ENCODE data around the gene NANOS3.
"Not testable (repeated sequence)": the region's sequence is repeated elsewhere in the genome, so short reads cannot be mapped to it uniquely, and the experiment has no call there.

Gene NANOS3

GRCh38 chr19:13847407-13848339 lies 29.3 kb upstream of the NANOS3 start:
- H3K4me3 ChIP-seq (ENCODE audit: low read length) = peak overlapping the region; percentile 78; the same call in 1 of the 2 replicates
- no peaks in the 10 kb centered on the region for H3K36me3 ChIP-seq (ENCODE audit: insufficient read depth, low read depth, low read length)
- H3K9me3 ChIP-seq (ENCODE audit: insufficient read depth, low read depth, low read length) = no peaks in the 10 kb centered on the region
- H3K27me3 ChIP-seq (ENCODE audit: insufficient read depth, low read length) = peaks cover 5% of the 10 kb centered on the region
- peak overlapping the region; percentile 96 for H3K9ac ChIP-seq (ENCODE audit: low read depth, low read length)
- H3K27ac ChIP-seq (ENCODE audit: low read length) = peak overlapping the region; percentile 97
- H3K4me1 ChIP-seq (ENCODE audit: insufficient read depth, low read length) = peaks cover 28% of the 10 kb centered on the region

GRCh38 chr19:13848340-13848677 lies 28.6 kb upstream of the NANOS3 start:
- H3K9me3 ChIP-seq (ENCODE audit: insufficient read depth, low read depth, low read length) = no peaks in the 10 kb centered on the region
- H3K9ac ChIP-seq (ENCODE audit: low read depth, low read length) = peak overlapping the region; percentile 96; the same call in 1 of the 2 replicates
- no peak overlapping the region for H3K27ac ChIP-seq (ENCODE audit: low read length)
- H3K4me1 ChIP-seq (ENCODE audit: insufficient read depth, low read length) = peaks cover 24% of the 10 kb centered on the region
- H3K4me3 ChIP-seq (ENCODE audit: low read length) = peak overlapping the region; percentile 78; the same call in 1 of the 2 replicates
- H3K27me3 ChIP-seq (ENCODE audit: insufficient read depth, low read length) = peaks cover 5% of the 10 kb centered on the region
- no peaks in the 10 kb centered on the region for H3K36me3 ChIP-seq (ENCODE audit: insufficient read depth, low read depth, low read length)

- Histone ChIP-seq H3K27ac (ENCODE audit: low read length) (no peak overlapping the region), H3K27me3 (ENCODE audit: insufficient read depth, low read length) (peaks cover 5% of the 10 kb centered on the region), H3K9ac (ENCODE audit: low read depth, low read length) (no peak overlapping the region), H3K4me3 (ENCODE audit: low read length) (no peak overlapping the region), H3K36me3 (ENCODE audit: insufficient read depth, low read depth, low read length) (no peaks in the 10 kb centered on the region), H3K4me1 (ENCODE audit: insufficient read depth, low read length) (peaks cover 16% of the 10 kb centered on the region), H3K9me3 (ENCODE audit: insufficient read depth, low read depth, low read length) (no peaks in the 10 kb centered on the region)
These were observed 27.9 kb upstream of the NANOS3 start for GRCh38 chr19:13848798-13849676.

- Histone ChIP-seq H3K27ac (ENCODE audit: low read length) (peak overlapping the region; percentile 25), H3K9me3 (ENCODE audit: insufficient read depth, low read depth, low read length) (no peaks in the 10 kb centered on the region), H3K27me3 (ENCODE audit: insufficient read depth, low read length) (peaks cover 5% of the 10 kb centered on the region), H3K36me3 (ENCODE audit: insufficient read depth, low read depth, low read length) (no peaks in the 10 kb centered on the region), H3K4me1 (ENCODE audit: insufficient read depth, low read length) (peaks cover 14% of the 10 kb centered on the region), H3K4me3 (ENCODE audit: low read length) (peak overlapping the region; percentile 49), H3K9ac (ENCODE audit: low read depth, low read length) (peak overlapping the region; percentile 48; the same call in 1 of the 2 replicates)
These were observed 26.7 kb upstream of the NANOS3 start for GRCh38 chr19:13849991-13850909.

- Histone ChIP-seq H3K9me3 (ENCODE audit: insufficient read depth, low read depth, low read length) (no peaks in the 10 kb centered on the region), H3K36me3 (ENCODE audit: insufficient read depth, low read depth, low read length) (no peaks in the 10 kb centered on the region), H3K4me3 (ENCODE audit: low read length) (peak overlapping the region; percentile 45), H3K4me1 (ENCODE audit: insufficient read depth, low read length) (peaks cover 14% of the 10 kb centered on the region), H3K27ac (ENCODE audit: low read length) (no peak overlapping the region), H3K9ac (ENCODE audit: low read depth, low read length) (peak overlapping the region; percentile 38; the same call in 1 of the 2 replicates), H3K27me3 (ENCODE audit: insufficient read depth, low read length) (peaks cover 5% of the 10 kb centered on the region)
These were observed 25.8 kb upstream of the NANOS3 start for GRCh38 chr19:13850910-13851733.

GRCh38 chr19:13851734-13852114 lies 25.2 kb upstream of the NANOS3 start:
- H3K9me3 ChIP-seq (ENCODE audit: insufficient read depth, low read depth, low read length); H3K27ac ChIP-seq (ENCODE audit: low read length); H3K27me3 ChIP-seq (ENCODE audit: insufficient read depth, low read length); H3K36me3 ChIP-seq (ENCODE audit: insufficient read depth, low read depth, low read length); H3K9ac ChIP-seq (ENCODE audit: low read depth, low read length); H3K4me3 ChIP-seq (ENCODE audit: low read length): not testable (repeated sequence)
- H3K4me1 ChIP-seq (ENCODE audit: insufficient read depth, low read length) = peaks cover 14% of the 10 kb centered on the region

- not testable (repeated sequence) for H3K27me3 ChIP-seq (ENCODE audit: insufficient read depth, low read length); H3K9me3 ChIP-seq (ENCODE audit: insufficient read depth, low read depth, low read length); H3K9ac ChIP-seq (ENCODE audit: low read depth, low read length); H3K27ac ChIP-seq (ENCODE audit: low read length); H3K36me3 ChIP-seq (ENCODE audit: insufficient read depth, low read depth, low read length); H3K4me3 ChIP-seq (ENCODE audit: low read length)
- peaks cover 14% of the 10 kb centered on the region for H3K4me1 ChIP-seq (ENCODE audit: insufficient read depth, low read length)
These were observed 24.7 kb upstream of the NANOS3 start for GRCh38 chr19:13852171-13852707.

GRCh38 chr19:13856497-13856896 lies 20.4 kb upstream of the NANOS3 start:
- Histone ChIP-seq H3K4me1 (ENCODE audit: insufficient read depth, low read length) (no peaks in the 10 kb centered on the region; the same call in 1 of the 2 replicates), H3K9ac (ENCODE audit: low read depth, low read length) (no peak overlapping the region), H3K36me3 (ENCODE audit: insufficient read depth, low read depth, low read length) (no peaks in the 10 kb centered on the region), H3K27ac (ENCODE audit: low read length) (no peak overlapping the region), H3K27me3 (ENCODE audit: insufficient read depth, low read length) (peaks cover 10% of the 10 kb centered on the region; the same call in 1 of the 2 replicates), H3K9me3 (ENCODE audit: insufficient read depth, low read depth, low read length) (no peaks in the 10 kb centered on the region), H3K4me3 (ENCODE audit: low read length) (no peak overlapping the region)

- H3K9ac ChIP-seq (ENCODE audit: low read depth, low read length) = no peak overlapping the region
- no peak overlapping the region for H3K27ac ChIP-seq (ENCODE audit: low read length)
- no peaks in the 10 kb centered on the region for H3K36me3 ChIP-seq (ENCODE audit: insufficient read depth, low read depth, low read length)
- H3K4me1 ChIP-seq (ENCODE audit: insufficient read depth, low read length) = peaks cover 3% of the 10 kb centered on the region; the same call in 1 of the 2 replicates
- no peaks in the 10 kb centered on the region for H3K9me3 ChIP-seq (ENCODE audit: insufficient read depth, low read depth, low read length)
- H3K4me3 ChIP-seq (ENCODE audit: low read length) = no peak overlapping the region
- peaks cover 28% of the 10 kb centered on the region for H3K27me3 ChIP-seq (ENCODE audit: insufficient read depth, low read length)
These were observed 17.5 kb upstream of the NANOS3 start for GRCh38 chr19:13859361-13859880.
